Tongue (tissue), 2 donors: ENCODE results near the gene SLC27A3. TPM values are rescaled to one million over a fixed set of nuclear protein-coding genes. Genes with fewer than 3 reads are reported as not detected.

Source experiments
- DNase-seq: peaks from one replicate; pipeline ENCODE4 v3.0.0-alpha.2; 2015
- total RNA-seq: library from RNA; depleted of rRNA; stranded (reverse); fragments of >200 nt; gene quantifications from one replicate; pipeline ENCODE4 v1.2.3, GENCODE V29; 2014

The SLC27A3 gene, protein sequence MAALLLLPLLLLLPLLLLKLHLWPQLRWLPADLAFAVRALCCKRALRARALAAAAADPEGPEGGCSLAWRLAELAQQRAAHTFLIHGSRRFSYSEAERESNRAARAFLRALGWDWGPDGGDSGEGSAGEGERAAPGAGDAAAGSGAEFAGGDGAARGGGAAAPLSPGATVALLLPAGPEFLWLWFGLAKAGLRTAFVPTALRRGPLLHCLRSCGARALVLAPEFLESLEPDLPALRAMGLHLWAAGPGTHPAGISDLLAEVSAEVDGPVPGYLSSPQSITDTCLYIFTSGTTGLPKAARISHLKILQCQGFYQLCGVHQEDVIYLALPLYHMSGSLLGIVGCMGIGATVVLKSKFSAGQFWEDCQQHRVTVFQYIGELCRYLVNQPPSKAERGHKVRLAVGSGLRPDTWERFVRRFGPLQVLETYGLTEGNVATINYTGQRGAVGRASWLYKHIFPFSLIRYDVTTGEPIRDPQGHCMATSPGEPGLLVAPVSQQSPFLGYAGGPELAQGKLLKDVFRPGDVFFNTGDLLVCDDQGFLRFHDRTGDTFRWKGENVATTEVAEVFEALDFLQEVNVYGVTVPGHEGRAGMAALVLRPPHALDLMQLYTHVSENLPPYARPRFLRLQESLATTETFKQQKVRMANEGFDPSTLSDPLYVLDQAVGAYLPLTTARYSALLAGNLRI
- 15.2 TPM for total RNA-seq

DNA sequence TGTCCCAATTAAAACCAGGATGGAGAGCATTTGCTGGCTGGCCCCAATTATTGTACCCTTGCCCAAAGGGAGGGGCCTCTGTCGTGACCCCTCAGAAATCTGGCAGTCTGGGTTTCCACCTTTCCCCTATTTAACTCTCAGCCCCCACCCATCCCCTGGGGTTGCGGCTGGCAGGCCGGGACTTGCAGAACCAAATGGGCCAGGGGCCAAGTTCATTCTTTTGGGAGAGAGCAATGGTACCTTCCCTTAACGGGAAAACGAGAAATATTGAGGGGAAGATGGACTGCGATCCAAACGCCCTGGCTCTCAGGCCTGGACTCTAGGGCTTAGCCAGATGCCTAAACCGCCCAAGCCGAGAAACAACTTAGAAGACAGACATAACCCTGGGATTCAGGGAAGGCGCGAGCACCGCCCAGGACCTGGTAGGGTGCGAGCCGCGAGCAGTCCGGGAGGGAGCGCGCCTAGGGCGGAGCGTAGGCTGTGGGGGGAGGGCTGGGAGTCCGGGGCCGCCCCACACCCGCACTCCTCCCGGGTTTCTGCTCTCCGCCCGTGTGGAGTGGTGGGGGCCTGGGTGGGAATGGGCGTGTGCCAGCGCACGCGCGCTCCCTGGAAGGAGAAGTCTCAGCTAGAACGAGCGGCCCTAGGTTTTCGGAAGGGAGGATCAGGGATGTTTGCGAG is at the start of gene SLC27A3:
Gene SLC27A3 (plus strand): TSS at position 628 of the 678 bp plus-strand sequence. CDS start 91 bp downstream, outside the sequence.
- peak; percentile 88 for DNase-seq

DNA sequence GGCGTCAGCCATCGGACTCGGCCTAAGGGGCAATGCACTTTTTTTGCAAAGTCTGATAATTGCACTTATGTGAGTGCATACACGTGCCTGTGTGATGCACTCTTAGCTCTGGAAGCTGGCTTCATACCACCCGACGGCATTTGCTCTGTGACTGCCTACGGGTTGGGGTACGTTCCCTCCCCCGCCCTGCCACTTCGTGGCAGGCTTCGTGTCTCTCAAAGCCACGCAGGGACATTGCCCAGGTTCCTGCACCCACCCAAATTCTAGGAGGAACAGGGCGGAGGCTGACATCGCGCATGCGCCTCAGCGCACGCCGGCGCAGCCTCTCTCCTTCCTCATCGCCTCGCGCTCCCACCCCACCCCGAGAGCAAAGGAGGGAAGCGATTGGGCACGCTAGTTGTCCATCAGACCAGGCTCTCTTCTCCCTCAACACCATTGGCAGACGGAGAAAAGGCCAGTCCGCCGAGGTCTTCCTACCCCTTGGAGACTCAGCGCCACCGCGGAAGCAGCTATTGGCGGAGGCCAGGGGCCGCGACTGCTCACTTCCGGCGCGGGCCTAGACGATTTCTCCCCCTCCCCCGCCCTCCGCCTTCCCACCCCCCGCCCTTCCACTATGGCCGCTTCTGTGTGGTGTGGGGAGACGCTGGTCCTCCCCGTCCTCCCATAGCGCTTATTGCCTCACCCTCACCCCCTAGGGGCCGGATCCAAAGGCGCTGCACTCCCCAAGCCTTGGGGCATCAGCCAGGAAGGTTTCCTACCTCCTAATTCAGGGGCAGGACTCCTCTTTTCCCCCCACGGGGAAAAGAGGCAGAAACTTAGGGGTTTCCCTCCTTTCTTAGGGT is 47.5 kb upstream of the SLC27A3 start, which contains the start of gene INTS3:
Gene INTS3 (plus strand): TSS at position 588 of the 842 bp plus-strand sequence. CDS start 585 bp downstream, outside the sequence.
- peak; percentile 100 for DNase-seq

DNA sequence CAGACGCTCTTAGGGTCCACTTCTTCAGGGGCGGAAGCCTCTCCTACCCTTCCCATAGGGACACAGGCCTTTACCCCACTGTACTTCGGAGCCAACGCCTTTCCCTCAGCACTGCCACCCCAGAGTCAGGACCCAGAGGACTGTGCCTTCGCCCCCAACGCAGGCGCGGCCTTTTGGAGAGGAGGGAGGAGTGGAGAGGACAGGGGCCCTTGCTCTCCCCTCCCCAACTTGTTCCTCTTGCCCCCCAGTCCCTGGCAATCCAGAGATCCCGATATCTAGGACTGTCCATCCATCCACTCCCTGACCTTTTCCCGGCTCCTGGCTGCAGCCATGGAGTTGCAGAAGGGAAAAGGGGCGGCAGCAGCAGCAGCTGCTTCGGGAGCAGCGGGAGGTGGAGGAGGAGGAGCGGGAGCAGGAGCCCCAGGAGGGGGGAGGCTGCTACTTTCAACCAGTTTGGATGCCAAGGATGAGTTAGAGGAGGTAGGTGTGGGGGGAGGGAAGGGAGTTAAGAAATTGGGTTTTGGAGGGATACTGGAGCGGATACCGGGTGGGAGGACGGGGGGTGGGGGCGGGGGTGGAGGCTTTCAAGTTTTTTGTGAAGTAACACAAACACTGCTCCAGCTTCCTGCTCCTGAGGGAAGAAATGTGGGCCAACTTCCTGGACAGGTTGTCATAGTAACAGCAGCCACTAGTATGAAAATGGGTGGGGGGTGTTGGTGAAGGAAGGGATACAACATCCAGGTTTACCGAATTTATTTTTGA is 46.7 kb upstream of the SLC27A3 start:
- peak; percentile 81 for DNase-seq

DNA sequence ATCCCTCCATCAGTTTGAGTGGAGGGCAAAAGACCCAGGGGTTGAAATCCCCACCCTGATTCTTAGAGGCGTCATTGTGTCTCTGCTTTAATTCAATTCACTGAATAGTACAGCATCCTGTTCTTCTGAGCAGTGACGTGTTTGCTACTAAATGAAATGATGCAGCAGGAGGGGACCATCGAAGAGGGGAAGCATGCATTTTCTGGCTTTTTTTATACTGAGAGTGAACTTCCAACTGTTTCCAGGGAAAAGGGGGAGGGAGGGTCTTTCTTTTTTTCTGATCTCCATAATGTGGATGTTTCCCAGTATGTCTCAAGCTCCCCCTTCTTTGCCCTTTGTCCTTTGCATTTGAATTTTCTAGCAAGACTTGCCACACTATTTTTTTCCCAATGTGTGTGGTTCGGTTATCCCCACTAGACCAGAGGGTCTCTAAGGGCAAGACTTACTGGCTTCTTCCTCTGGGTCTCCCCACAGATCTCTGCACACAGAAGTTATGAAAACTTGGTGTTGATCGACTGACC is 44.7 kb upstream of the SLC27A3 start:
- DNase-seq: no peak

DNA sequence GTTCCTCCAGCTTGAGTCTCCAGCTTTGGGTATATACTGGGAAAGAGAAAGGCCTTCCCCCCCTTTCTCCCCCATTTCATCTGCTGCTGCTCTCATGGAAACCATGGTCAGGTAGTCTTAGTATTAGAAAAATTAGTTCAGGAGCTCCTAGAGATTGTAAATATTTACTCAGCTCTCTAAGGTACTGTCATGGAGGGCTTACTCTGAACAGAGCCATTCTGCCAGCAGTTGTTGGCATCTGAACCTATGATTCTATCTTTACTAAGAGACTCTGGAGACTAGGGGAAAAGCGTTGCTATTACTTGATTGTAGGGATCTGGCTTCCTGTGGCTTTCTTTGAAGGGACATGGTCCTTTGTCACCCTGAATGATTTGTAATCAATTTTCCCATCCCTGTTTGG is 41.2 kb upstream of the SLC27A3 start:
- no peak for DNase-seq

DNA sequence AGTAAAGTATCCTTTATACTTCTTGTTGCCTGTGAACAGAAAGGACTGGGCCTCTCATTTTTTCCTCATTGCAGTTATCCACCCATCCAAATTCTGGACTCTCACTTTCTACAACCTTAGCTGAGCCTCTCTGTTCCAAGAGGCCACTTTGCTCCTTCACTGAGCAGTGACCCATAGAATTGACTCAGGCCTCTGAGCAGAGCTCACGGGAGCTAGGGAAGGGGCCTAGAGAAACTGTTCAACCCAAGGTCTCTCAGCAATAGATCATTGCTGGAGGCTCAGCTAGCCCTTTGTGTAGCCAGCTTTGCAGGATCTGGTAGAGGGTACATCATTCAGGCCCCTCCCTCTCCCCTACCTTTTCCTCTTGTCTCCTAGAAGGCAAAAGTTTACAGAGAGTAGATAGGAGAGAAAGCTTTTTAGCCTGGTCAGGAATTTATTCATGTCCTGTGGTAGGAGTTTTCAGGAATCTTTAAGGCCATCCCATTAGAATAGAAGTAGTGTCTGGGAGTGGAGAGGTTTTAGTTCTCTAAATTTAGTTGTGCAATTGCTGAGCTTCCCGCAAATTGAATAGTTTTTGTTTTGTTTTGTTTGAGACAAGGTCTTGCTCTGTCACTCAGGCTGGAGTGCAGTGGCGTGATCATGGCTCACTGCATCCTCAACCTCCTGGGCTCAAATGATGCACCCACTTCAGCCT is 40.7 kb upstream of the SLC27A3 start:
- no peak for DNase-seq

DNA sequence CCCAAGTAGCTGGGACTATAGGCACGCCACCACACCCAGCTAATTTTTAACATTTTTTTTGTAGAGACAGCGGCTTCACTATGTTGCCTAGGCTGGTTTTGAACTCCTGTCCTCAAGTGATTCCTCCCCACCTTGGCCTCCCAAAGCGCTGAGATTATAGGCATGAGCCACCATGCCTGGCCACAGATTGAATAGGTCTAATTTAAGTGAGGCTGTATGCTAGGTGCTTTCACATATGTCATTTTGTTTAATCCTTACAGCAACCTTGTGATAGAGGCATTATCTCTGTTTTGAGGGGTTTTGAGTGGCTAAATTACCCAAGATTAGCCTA is 40.2 kb upstream of the SLC27A3 start:
- no peak for DNase-seq

DNA sequence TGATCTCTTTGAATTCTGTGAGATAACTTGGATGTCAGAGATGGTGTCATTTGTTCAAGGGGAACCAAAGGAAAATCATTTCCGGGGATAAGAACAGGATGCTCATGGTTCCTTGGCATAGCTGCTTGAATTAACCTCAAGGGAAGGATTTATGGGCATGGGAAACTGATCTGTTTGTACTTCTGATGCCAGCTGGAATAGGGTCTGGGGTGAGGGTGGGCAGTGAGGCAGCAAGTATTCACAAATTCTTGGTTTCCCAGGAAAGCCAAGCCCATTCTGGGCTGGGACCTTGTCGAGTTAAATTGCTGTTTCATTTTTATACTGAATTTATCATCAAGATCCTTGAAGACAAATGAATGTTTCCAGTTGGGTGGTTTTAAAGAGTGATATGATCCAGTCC is 33.2 kb upstream of the SLC27A3 start:
- DNase-seq: no peak

DNA sequence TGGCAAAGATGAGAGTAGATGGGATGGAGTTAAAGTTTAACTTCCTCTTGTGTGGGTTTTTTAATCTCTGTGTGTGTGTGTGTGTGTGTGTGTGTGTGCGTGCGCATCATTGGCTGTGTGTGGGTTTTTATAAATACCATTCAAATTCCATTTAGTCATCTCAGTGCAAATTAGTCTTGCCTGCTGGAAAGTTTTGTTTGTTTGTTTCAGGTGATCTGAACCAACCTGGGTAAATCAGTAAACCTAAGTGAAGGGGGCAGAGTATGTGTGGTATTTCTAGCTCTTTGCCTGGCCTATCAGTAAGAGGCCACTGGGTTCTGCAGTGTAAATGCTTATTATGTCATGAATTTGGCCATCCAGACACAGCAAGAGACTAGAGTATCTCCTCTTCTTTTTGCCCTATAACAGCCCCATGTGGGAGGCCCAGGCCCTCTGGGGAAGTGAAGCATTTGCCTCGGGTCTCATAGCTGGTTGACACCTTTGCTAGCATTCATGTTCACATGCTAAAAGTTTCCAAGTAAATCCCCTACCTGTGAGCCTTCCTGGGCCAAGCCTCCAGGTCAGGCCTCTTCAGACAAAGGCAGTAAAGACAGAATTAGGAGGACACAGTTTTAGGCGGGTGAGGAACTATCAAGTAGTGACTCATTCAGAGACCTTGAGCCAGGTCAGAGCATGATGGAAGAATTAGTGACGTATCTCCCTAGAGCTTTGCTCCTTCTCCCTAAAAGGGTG is 32.6 kb upstream of the SLC27A3 start:
- DNase-seq: no peak

DNA sequence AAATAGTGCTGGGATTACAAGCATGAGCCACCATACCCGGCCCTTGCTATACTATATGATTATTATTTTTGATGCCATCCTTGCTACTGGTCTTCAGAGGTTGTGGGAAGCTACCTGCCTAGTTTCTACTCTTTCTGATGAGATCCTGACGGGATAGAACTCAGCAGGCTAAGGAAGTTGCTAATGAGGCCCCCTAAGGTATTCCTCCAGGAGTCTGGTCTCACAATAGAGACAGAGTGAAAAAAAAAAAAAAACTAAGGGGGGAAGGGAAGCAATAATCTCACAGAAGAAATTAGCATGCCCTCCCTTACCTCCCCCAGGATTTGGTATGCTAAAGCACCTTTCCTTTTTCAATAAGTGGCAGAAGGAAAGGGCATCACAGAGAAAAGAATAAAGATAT is 29.8 kb upstream of the SLC27A3 start:
- no peak for DNase-seq

DNA sequence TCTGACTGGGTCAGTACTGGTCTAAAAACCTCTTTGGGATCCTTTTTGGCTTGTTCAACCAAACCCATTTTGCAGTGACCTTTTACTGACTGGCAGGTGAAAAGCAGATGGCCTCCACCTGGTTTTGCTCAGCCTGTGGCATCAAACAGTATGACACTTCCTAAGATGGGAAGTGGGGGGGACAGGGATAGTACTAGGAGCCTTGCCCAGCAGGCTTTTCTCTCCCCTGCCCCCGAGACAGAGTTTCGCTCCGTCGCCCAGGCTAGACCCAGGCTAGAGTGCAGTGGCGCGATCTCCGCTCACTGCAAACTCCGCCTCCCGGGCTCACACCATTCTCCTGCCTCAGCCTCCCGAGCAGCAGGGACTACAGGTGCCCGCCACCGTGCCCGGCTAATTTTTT is 29.0 kb upstream of the SLC27A3 start:
- DNase-seq: no peak

DNA sequence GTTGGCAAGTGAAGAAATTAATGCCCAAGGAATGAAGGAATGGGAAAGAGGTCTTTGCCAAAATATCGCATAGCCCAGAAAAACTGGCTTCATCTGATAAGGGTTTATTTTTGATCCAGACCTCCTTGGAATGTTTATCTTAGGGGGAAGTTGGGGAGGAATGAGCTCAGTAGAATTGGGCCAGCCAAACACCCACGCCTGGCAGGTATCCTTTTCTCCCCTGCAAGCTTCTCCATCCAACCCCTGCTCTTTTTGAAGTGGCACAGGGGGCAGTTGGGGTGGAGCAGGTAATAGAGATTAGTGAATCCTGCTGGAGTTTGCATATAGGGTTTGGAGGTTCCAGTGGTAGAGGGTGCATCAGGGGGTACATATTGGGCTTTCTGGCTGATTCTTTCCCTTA is 26.3 kb upstream of the SLC27A3 start:
- DNase-seq: no peak

DNA sequence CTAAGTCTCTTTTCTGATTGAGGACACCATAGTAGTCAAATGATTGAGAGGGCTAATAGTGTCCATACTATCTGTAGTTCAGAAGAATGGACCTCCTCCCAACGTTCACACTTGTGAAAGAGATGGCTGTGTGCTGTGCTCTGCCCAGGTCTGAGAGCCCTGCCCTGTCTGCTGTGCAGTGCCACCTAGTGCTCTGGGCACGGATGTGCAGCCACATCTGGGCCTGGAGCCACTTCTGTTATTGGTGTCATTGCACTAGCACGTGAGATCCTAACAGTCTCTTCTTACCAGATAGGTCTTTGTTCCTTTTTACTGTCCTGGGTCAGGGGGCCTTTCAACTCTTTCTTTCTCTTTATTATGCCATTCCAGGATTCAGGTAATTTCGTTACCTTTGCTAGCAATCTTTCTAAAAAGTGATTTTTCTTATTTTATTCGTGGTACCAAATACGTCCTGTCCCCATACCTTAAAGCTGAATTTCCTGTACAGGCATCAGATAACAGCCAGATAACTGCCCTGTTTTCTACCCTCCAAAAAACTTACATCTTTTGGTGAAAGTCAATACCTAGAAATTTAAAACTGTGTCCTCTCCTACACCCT is 25.7 kb upstream of the SLC27A3 start:
- DNase-seq: peak; percentile 87

DNA sequence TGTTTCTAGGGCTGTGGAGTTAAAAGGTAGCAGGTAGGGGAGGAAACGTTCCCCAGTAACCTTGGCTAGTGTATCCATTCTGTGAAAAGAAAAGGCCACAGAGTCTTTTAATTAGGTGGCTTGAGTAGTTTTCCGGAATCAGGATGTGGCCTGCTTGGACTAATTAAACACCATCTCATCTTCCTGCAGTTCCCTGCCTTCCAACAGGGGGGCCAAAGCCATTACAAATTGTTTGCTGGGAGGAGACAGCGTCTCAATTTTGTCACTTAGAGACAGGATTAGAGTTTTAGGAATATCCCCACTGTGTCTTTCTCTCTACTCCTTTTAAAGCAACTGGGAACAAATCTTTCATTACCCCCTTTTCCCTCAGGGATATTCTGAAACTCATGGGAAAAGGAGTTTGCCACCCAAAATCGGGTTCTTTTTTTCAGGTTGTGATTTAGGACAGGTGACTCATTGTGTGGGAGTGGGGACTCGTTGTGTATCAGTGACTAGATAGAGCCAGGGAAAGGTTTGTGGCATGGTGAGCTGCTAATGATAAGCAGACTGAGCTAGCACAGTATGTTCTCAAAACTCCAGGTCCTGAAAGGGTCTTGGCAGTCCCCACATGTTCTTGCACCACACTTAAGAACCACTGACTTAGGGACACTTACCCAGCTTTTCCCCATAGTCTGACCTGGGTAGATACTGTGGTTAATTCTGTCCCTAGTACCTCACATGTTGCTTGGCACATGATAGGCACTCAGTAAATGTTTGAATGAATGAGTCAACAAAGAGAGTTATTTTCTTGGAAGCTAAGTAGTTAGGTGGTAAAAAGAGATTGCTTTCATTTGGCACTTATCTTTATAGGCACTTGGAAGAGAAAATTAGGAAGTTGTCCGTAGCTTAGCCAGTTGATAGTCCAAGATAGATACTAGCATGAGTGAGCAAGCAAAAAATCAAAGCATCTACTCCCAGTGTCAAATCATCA is 24.9 kb upstream of the SLC27A3 start:
- DNase-seq: no peak

DNA sequence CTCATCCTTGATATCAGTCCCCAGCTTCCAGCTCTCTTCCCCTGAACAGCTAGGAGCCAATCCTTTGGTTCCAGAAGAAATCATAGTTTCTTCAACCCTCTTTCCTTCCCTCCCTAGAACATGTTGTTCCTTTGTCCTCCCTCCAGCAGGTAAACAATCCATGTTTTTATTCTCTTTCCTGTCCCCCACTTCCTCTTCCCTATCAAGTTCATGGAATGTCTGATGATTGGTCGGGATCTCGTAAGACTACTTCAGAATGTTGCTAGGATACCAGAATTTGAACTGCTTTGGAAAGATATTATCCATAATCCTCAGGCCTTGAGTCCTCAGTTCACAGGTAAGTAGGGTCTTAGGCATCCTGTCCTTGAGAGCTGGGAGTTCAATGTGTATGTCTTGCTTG is 23.1 kb upstream of the SLC27A3 start:
- no peak for DNase-seq

DNA sequence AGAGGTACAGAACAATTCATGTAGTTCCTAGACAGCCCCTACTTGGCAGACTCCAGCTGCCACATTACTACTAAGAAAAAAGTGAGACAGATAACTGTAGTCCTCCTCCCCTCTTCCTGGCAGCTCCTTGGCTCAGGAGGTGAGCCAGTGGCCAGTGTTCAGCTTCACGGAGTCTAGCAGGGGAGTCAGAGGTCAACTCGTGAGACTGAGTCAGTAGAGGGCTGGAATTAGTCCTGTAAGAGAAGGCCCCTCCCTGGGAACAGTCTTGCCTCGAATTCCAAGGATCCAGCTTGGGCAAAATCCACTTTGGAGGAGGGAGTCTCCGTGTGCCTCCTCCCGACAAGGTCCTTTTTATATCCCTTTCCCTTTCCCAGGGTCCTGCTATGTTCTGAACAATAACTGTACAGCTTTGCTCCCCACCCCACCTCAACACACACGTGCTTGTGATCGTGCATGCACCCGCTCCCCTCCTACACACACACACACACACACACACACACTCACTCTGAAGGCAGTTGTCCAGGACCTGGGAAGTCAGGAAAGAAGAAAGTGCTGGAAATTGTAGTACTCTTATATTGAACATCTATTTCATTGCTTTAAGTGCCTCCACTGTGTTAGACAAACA is 22.5 kb upstream of the SLC27A3 start:
- DNase-seq: no peak

DNA sequence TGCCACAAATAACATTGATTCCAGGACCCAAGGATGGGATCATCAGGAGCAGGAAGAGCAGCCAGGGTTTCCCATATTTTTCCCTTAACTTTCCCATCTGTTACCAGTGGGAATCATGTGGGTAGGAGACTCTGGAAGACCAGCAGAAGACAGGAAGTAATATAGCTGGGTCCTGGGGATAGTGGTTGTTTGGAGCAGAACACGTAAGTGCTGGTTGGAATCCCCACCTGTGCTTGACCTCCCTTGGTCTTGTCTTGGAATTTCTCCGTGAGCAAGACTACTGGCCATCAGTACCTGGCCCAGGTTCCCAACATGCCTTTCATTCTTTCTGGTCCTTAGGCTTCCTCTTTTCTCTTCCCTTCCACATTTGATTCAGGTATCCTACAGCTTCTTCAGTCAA is 20.9 kb upstream of the SLC27A3 start:
- DNase-seq: no peak

DNA sequence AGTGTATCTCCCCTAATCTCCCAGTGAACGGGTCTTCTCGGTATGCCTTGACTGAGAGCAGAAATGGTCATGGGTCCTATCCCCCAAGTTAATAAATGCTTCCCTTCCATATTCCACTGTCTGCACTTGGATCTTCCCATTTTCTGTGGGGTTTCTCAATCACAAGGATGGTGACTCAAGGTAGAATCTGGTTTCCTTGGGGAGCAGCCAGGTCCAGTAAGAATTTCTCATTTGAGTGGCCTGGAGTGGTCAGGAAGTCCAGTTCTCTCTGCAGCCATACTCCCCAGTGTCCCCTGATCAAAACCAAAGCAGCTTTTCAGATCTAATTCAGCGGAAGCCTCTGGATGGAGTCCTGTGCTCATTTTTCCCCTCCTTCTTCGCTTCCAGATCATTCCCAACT is 14.8 kb upstream of the SLC27A3 start:
- no peak for DNase-seq
